Daoy (cell line): Measurements from ENCODE around the gene ASIC3. TPM values are rescaled to one million over a fixed set of nuclear protein-coding genes. Genes with fewer than 3 reads are reported as not detected.
A peak's percentile ranks its signal among the peaks of the same experiment; 100 is the strongest.

Experiments
- DNase-seq: peaks from one replicate; pipeline ENCODE4 v3.0.0-alpha.2; 2015; ENCODE audit warnings: low read depth
- total RNA-seq: library from RNA; depleted of rRNA; stranded (reverse); fragments of >200 nt; shearing (Covaris generic); gene quantifications from 2 replicates; pipeline ENCODE4 v1.2.3, GENCODE V29; 2014

ASIC3 gene
- total RNA-seq, 1 experiment from 2014 or later = 1.5 TPM

DNA sequence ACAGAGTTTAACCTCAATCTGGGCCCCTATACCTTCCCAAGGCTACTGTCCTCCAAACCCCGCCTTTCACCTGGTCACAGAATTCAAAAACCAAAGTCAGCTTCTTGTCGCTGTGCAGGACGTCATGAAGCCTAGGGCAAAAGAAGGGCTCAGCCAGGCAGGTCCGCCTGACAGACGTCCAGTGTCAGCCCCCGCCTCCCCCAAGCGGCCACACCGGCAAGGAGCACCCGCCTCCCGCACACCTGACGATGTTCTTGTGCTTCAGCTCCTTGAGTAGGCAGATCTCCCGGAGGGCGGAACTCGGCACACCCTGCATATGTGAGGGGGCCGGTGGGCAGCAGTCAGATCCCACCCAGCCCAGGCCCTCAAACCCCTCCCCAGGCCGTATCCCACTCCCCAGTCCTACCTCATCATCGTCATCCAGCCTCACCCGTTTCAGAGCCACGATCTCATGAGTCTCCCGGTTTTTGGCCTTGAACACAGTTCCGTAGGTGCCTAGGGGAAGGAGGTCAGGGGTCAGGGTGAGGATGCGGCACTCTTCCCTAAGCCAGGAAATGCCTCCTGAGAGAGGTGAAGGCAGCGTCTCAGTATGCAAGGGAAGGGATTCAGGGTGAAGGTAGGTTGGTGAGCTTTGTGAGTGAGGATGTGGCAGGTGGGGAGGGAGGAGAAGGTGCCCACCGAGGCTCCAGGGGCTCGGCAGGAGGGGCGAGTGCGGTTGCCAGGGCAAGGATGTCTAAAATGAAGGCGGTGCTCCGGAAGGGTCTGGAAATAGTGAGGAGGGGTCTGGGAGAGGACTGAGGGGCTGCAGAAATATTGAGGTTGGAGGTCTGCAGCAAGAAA lies 8.6 kb downstream of the ASIC3 start:
- DNase-seq = no peak

DNA sequence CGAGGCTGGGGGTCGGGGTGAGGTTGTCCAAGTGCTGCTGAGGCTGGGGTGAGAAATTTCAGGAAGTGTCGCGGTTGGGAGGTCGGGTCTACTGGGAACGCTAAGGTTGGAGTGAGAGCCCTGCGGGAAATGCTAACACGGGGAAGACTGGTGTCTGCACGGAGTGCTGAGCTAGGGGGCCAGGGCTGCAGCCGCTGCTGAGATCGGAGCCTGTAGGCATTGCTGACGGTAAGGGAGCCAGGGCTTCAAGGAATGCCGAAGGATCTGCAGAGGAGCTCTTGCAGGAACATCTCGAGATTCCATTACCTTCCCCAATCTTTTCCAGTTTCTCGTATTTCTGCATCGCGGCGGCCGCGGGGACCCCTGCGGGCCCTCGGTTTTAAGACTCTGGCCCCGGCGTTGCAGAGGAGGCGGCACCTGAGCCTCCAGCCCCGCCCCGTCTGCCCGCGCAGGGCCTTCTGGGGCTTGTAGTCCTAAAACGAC lies 9.2 kb downstream of the ASIC3 start, which contains the start of gene CDK5:
TSS of gene CDK5 (minus strand) at position 392 of the 483 bp plus-strand sequence. CDS start at position 343, 49 bp downstream.
- no peak for DNase-seq

DNA sequence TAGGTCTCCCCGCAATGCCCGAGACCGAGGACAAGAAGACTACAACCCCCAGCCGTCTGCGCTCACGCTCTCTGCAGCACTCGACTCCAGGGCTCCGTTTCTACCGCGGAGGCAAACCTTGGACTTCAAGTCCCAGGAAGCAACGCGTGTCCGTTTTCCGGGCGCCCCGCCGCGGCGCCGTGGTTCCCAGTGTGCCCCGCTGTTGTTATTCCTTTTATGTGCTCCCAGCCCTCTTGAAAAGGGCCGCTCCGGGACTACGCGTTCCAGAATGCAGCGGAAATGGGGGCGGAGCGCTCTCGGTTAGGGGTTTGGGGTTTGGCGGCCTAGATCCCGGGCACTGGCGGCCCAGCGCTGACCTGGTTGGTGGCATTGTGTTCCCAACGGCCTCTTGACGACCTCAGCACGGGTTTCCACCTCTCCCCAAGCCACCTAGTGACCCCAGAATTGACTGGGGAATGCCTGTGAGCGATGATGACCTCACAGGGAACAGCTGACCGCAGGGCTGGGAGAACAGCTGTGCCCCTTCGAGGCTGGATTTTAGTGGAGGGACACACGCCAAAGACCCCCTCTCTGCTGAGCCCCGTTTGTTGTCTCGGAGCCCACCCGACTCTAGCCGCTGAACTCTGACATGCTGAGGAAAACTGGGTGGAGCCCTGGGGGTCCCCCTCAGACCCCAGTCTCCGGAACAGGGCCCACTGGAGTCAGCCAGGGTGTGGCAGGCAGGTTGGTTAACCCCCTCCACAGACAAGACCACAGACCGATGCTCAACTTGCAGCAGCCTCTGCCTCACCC lies 9.9 kb downstream of the ASIC3 start:
- DNase-seq = peak; percentile 100

DNA sequence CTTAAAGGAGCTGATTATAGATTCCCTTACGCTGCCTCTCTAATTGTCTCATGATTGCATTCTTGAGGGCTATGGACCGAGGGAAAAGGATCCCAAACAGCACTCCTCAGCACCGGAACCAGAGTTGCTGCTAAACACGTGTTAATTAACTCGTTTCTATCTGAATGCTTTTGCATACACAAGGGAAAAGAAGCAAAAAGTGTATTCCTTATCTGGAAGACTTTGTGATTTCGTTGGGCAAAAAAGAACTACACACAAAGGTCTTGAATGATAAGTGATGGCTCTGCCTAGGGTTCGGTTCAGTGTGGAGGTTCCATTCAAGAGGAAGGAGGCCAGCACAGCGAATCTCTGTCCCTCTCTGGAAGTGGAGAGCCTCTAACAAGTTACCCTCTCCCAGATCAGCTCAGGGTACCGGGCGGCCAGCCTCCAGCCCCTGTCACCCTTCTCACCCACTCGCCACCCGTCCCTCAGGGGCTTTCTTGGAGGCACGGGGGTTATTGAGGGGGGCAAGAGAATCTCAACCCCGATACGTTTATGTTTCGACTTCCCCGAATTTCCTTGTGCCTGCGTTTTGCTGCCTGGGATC lies 10.5 kb downstream of the ASIC3 start:
- DNase-seq = peak; percentile 54

DNA sequence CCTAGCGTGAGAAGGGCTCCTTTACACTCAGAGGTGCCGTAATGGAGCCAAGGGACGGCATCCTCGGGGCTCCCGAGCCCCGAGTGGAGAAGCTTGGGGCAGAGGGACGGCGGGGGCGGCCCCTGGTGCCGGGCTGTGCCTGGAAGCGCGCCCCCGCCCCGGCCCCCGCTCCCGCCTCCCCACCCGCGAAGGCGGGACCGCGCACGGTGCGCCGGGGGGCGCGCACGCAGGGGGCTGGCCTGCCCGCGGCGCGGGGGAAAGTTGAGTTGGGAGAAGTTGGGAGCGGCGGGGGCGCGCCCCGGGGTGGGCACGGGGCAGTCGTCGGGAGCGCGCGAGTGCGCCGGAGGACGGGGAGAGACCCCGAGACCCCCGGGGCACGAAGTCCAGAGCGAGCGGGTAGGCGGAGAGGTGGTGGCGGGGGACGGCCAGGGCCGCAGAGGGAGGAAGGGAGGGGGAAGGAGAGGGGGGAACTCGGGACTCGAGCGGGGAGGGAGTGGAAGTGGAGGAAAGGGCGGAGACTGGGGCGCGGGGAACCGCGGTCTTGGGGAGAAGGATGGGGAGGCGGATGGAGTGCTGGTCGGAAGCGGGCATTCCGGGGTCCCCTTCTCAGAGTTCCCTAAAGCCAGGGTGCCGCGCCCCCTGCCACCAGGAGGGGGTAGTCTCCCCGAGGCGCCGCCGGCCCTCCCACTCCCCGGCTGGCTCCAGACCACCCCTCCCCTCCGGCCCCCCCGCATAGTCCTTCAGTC lies 11.2 kb downstream of the ASIC3 start, which contains the start of gene SLC4A2:
TSS of gene SLC4A2 (plus strand) at position 223 of the 746 bp plus-strand sequence. CDS start 2,399 bp downstream, outside the sequence.
- DNase-seq = peak; percentile 92

DNA sequence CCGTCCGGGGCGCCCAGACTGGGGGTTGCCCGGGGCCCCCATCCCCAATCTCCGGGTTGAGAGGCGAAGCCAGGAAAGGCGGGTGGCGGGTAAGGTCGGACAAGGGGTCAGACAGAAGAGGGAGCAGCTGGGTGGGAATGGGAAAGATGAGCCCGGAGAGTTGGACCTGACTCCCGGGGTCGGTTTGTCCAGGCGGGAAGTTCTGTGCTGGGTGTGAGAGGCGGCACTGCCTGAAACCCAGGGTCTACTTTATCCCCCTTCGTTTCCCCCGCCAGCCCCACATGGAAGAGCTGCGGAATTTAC lies 11.7 kb downstream of the ASIC3 start:
- peak; percentile 47 for DNase-seq

DNA sequence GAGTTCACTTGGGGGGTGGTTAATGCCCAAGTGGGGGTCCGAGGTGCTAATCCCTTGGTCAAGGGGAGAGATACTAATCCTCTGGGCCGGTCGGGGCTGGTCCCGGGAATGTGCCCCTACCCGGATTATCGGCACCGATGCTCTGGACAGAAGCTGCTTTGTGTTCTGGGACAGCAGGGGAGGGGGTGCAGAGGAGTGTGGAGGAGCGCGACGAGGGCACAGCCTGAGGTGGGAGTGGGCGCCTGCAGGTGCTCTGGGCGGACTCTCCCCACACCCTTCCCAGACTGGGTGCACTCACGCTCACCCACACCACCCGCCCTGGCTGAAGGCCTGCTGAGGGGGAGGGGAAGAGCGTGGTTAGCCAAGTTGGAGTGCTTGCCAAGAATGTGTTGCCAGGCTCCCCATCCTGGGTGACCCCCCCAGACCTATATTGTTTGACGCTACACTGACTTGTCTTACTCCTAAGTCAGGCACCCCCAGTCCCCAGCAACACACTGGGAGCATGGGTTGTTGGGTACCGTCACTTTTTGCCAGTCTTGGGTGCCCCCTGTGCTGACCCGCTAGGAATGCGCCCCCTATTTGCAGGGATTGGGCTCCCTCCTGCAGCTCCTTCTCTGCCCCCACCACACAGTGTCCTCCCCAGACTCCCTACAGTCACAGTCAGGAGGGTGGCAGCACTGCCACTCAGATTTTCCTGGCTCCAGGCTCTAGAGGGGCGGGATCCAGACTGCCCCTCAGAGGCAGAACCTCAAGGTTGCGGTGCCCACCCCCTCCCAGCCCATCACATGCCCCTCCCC lies 12.3 kb downstream of the ASIC3 start:
- peak; percentile 67 for DNase-seq

DNA sequence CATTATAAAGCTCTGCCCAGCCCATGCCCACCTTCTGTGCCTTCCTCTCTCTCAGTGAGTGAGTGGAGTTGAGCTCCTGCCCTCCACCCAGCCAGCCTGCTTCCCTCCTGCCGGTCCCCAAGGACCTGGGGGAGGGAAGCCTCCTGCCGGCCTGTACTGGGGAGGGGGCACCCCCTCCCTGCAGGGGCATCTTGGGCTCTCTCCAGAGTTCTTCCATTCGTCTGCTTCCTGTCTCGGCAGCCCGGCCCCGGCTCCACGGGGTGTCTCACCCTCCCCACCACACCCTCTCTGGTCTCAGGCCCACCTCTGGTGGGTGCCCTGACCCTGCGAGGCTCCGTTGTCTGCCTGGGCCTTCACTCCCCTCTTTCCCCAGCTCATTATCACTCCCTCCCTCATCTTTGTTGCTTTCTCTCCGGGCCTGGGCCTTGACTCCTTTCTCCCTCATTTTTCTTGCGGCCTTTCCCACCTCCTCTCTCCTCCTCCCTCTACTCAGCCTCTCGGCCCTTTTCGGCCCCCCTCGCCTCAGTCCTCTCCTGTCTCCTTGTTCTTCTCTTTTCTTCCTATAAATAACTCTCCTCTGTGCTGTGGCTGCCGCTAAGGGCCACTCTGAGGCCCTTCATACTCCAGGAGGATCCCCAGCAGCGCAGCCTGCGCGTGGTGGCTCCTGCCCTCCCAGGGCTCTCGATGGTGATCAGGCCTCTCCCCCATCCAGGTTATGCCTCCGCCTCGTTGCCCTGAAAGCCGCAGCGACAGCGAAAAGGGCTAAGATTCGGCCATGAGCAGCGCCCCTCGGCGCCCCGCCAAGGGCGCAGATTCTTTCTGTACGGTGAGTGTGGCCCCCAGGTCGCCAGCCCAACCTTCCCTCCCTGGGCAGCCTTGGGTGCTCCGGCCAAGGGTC lies 13.1 kb downstream of the ASIC3 start:
- no peak for DNase-seq

DNA sequence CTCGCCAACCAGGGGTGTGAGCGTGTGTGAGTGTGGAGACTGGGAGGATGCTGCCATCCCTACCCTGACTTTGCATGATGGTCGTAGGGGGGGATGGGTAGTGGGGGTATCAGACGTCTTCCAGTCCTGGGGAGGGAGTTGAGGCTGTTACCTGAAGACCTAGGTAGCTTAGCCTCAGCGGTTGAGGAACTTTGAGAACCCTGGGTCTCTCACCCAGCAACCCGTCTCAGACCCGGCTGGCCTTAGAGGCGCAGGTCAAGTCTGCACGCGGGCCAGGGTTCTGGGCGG lies 13.7 kb downstream of the ASIC3 start:
- DNase-seq = no peak

DNA sequence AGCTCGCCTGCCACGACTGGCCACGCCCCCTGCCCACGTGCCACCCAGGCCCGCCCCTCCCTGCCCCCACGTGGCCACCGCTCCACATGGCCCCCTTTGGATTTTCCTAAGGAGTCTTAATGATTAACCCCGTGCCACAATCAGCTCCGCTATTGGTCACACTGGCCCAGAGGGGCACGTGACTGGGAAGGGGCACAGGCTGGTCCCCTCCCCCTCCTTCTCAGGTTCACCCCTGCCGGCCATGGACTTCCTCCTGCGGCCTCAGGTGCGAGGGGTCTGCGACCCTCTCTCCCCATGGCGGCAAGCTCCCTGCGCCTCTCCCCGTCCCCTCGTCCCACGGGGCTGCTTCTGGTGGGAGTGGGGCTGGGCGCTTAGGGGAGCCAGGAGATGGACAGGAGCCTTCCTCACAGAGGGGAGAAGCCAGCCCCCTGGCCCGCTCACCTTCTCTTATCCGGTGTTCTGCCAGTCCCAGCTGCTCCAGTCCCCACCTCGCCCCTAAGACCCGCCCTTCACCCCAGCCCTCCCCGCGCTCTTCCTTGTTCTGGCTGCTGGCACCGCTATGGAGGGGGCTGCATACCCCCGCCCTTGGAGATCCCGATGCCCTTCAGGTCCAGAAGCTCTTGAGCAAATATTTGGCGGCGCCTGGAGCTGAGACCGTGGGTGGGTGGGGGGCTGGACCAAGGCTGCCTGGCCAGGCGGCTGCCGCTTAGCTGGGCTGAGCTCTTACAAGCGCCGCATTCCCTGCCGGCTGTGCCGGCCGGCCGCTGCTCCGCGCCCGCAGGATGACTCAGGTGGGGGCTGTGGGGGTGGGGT lies 14.3 kb downstream of the ASIC3 start:
- DNase-seq = no peak

DNA sequence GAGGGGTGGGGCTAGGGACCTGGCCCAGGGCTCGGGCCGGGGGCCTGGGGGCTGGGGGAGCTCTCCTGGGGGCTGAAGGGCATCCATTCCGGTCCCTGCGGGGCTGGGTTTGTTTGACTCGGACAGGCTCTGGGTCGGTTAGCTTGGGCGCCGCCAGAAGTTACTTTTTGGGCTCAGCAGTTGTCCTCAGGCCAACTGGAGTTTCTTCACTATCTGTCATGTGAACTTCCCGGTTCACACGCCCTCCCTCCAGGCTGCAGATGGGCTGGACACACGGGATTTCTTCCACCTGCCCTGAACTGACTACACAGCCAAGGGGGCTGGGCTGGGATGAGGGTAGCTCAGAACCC lies 14.9 kb downstream of the ASIC3 start:
- no peak for DNase-seq

DNA sequence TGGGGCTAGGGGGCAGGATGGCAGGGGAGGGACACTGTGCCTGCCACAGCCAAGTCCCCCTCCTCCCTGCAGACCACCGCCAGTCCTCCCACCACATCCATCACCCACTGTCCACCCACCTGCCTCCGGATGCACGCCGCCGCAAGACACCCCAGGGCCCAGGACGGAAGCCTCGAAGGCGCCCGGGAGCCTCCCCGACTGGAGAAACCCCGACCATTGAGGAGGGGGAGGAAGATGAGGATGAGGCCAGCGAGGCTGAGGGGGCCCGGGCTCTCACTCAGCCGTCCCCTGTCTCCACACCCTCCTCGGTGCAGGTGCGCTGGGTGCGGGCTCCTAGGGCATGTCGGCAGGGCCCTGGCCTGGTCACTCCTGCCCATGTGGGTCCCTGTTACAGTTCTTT lies 16.1 kb downstream of the ASIC3 start:
- DNase-seq = no peak

DNA sequence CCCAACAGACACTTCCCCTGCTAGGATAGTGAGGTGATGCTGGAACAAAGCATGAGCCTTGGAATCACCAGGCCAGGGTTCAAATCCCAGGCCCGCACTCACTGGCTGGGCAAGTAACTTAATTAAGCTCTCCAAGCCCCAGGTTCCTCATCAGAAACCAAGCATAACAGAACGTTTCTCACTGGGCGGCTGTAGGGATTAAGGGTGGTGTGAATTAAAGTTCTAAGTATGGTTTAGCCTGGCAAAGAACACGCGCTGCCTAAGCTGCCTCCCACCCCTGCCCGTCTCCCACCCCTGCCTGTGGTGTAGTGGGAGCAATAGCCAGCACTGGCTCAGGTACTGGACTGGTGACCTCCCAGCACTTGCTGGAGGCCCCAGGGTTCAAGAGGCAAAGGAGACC lies 16.7 kb downstream of the ASIC3 start:
- DNase-seq = no peak

DNA sequence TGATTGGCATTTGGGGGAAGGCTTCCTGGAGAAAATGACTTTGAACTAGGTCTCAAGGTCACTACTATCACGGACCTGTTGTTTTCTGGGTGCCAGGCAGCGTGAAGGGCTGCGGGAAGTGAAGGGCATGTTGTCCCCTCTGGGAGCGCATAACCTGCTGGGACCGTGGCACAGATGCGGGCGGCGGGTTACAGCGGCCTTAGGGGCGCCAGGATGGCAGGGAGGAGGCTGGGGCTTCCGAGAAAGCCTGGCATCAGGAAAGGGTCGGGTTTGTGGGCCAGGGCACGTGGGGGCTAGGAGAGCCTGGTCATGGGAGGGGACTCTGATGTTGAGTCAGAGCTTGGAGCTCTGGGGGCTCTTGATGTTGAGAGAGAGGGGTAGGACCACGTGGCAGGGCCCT lies 17.2 kb downstream of the ASIC3 start:
- DNase-seq = no peak

DNA sequence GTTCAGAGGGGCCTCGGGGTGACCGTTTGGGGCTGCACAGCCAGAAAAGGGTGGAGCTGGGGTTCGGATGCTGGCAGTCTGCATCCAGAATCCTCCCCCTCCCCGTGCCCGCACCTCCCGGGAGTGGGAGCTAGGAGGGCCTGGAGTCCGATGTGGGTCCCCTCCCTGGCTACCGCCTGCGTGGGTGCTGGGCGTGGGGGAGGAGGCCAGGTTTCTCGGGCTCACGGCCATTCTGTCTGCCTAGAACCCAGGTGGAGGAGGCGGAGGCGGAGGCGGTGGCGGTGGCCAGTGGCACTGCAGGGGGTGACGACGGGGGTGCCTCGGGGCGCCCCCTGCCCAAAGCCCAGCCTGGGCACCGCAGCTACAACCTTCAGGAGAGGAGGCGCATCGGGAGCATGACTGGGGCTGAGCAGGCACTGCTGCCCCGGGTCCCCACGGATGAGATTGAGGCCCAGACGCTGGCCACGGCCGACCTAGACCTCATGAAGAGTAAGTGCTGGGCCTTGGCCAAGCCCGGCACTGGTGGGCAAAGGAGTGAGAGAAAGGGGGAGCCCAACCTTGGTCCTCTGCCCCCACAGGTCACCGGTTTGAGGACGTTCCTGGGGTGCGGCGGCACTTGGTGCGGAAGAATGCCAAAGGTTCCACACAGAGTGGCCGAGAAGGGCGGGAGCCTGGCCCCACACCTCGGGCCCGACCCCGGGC lies 18.1 kb downstream of the ASIC3 start:
- no peak for DNase-seq

DNA sequence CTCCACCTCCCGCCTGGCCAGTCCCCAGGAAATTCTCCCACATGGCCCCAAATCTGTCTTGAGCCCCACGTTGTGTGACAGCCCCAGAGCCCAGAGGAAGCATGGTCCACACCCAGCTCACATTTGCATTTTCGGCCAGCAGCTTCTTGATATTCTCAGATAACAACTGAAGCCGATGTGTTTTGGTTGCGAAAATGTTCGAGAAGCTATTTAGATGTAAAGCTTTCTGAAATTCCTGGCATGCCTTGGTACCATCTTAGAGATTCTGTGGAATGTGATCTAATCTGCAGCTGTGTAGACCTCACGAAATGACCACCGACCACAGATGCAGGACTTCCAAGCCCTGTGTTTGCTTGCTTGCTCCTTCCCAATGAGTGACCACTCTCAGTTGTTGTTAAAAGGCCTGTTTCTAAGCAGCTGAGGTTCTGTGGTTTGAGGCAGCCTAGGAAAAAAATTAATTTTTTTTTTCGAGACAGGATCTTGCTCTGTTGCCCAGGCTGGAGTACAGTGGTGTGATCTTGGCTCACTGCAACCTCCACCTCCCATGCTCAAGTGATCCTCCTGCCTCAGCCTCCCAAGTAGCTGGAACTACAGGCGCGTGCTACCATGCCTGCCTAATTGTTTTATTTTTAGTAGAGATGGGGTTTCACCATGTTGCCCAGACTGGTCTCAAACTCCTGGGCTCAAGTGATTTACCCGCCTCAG lies 19.9 kb downstream of the ASIC3 start:
- no peak for DNase-seq

DNA sequence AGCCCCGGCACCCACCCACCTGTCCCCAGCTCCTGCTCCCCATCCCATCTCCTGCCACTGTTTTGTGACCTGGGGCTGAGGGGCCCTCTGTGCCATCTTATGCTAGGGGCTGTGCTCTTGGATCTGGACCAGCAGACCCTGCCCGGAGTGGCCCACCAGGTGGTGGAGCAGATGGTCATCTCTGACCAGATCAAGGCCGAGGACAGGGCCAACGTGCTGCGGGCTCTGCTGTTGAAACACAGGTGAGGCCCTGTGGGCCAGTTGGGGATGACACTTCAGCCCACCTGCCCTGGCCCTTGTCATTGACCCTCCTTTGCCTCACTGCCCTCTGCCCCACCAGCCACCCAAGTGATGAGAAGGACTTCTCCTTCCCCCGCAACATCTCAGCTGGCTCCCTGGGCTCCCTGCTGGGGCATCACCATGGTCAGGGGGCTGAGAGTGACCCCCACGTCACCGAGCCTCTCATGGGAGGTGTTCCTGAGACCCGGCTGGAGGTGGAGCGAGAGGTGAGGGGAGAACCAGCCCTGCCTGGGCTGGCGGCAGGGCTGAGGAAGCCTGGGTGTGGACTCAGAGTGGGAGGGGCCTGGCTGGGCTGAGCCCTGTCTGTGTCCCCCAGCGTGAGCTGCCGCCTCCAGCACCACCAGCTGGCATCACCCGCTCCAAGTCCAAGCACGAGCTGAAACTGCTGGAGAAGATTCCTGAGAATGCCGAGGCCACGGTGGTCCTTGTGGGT lies 21.7 kb downstream of the ASIC3 start:
- no peak for DNase-seq
